GM12801 (cell line): ENCODE results near the gene VEPH1.

Experiments
- CTCF ChIP-seq: IDR thresholded peaks from one replicate; pipeline ENCODE4 v1.5.1; 2011; ENCODE audit warnings: control low read depth; ENCODE audit not compliant: insufficient read length; ENCODE audit errors: extremely low read depth

Gene VEPH1

GRCh38 chr3:157443905-157444796, 59.1 kb downstream of the VEPH1 start:
- TF ChIP-seq CTCF, result no peak

DNA sequence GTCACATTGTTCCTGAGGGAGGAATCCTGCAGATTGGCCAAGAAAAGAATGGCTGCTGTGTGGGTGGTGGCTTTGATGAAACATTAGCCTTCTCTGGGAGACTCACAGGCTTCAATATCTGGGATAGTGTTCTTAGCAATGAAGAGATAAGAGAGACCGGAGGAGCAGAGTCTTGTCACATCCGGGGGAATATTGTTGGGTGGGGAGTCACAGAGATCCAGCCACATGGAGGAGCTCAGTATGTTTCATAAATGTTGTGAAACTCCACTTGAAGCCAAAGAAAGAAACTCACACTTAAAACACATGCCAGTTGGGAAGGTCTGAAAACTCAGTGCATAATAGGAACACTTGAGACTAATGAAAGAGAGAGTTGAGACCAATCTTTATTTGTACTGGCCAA, 60.5 kb downstream of the VEPH1 start:
- no peak for TF ChIP-seq CTCF

- TF ChIP-seq CTCF, result no peak
Measured at GRCh38 chr3:157441102-157441624, 62.1 kb downstream of the VEPH1 start.

DNA sequence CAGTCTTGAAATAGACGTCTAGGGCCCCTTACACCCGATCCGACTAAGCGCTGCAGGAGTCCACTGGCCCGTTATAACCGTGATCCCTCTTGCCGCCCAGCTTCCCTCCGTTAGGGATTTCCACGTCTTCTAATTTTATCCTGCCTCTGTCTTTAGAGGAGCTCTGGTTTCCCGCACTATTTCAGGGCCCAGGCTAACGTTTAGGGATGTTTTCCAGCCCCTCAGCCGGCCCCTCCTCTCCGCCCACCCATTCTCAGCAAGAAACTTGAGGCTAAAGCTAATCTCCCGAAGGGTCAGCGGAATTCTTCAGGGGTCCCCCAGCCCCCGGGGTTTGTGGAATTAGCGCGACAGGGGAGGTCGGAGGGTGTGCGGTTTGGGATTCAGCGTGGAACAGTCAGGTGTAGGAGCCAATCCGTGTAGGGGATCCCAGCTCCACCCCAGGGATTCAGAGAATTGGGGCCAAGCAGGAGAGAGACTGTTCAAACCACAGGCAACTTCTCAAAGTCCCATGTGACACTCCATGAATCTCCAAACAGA, 65.0 kb downstream of the VEPH1 start:
- TF ChIP-seq CTCF, result no peak

GRCh38 chr3:157436583-157437291, 66.5 kb downstream of the VEPH1 start, which contains the start of gene PTX3:
PTX3 (plus strand) TSS chr3:157436850; CDS start chr3:157436934, 84 bp downstream.
- no peak for TF ChIP-seq CTCF

- no peak for TF ChIP-seq CTCF
Measured at GRCh38 chr3:157429708-157430107, 73.5 kb downstream of the VEPH1 start.

DNA sequence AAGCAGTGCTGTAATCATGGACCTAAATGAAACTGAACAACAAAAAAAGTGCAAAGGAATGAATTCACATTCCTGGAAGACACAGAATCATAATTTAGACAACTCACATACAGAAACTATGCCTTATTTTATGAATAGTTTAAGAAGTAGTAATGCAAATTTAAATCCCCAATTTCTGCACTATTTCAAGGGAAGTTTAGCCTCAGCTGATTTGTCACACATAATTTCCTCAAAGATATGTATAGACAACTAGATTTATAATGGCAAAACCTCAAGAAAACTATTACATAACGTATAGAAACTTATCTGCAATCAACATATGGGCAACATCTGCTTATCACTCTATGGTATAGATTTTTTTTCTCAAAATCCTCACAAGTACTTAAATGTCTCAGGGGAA, 74.4 kb downstream of the VEPH1 start:
- TF ChIP-seq CTCF, result no peak
